GM13977 (cell line): ENCODE results near the gene CCDC69.

ENCODE experiments used
- DNase-seq: peaks from one replicate; pipeline ENCODE4 v3.0.0; 2012; ENCODE audit warnings: low spot score
- CTCF ChIP-seq: IDR thresholded peaks from 2 replicates; pipeline ENCODE4 v1.5.1; 2012; ENCODE audit warnings: mild to moderate bottlenecking, control low read depth; ENCODE audit not compliant: insufficient read depth; ENCODE audit errors: extremely low read depth, missing control alignments
- in situ Hi-C: fragments of 300-500 bp; cut with MboI; formaldehyde crosslinking; loops from one replicate; pipeline ENCODE4 v1.12.0; 2022; ENCODE audit warnings: low sequenced_read_pairs, low pct_unique_long_range_greater_than_20kb, mixed read lengths, inconsistent platforms; ENCODE audit not compliant: unreplicated experiment

The CCDC69 gene

GRCh38 chr5:151222790-151223446 is 974 bp downstream of the CCDC69 start:
- no peak for TF ChIP-seq CTCF
- in situ Hi-C loops: no loop called here
- DNase-seq: peak; percentile 68

- in situ Hi-C loops: no loop called here
- no peak for TF ChIP-seq CTCF
- DNase-seq: no peak
Measured at GRCh38 chr5:151222054-151222789, 1.7 kb downstream of the CCDC69 start.

- no peak for TF ChIP-seq CTCF
- in situ Hi-C loops: no loop called here
- no peak for DNase-seq
Measured at GRCh38 chr5:151221574-151221973, 2.3 kb downstream of the CCDC69 start.

- no peak for DNase-seq
- in situ Hi-C loops: no loop called here
- TF ChIP-seq CTCF: peak; percentile 29
Measured at GRCh38 chr5:151219789-151220188, 4.1 kb downstream of the CCDC69 start.

GRCh38 chr5:151219138-151219537 is 4.8 kb downstream of the CCDC69 start:
- TF ChIP-seq CTCF: no peak
- DNase-seq: no peak
- in situ Hi-C loops: no loop called here

GRCh38 chr5:151218177-151218576 is 5.7 kb downstream of the CCDC69 start:
- TF ChIP-seq CTCF: no peak
- in situ Hi-C loops: no loop called here
- DNase-seq: no peak
